Skin epidermis (tissue), 12 donors: Measurements from ENCODE around the gene SMIM24.
"Not testable (repeated sequence)": the region's sequence is repeated elsewhere in the genome, so short reads cannot be mapped to it uniquely, and the experiment has no call there.

Experiments
- H3K27ac ChIP-seq, 21 experiments: fragments of 200-600 bp; sonication (generic) in 11 of 21; one replicate each; pipeline ENCODE4 v1.5.0; 2020; ENCODE audit warnings: mild to moderate bottlenecking in 3 of 21, inconsistent platforms in 2 of 21, moderate library complexity in 2 of 21
- H3K4me3 ChIP-seq, 7 experiments: fragments of 200-600 bp; sonication (generic) in 2 of 7; one replicate each; pipeline ENCODE4 v1.5.0; 2020; ENCODE audit warnings: inconsistent platforms in 2 of 7, mild to moderate bottlenecking in 2 of 7, moderate library complexity in 1 of 7

Gene SMIM24

GRCh38 chr19:3516675-3517207, 36.4 kb upstream of the SMIM24 start:
- Histone ChIP-seq H3K27ac (no peak overlapping the region), H3K4me3 (no peak overlapping the region)

GRCh38 chr19:3515891-3516422, 35.6 kb upstream of the SMIM24 start:
- Histone ChIP-seq H3K27ac (peak overlapping the region in 1 of 21 experiments; percentile 19), H3K4me3 (no peak overlapping the region)

GRCh38 chr19:3514930-3515329, 34.6 kb upstream of the SMIM24 start:
- Histone ChIP-seq H3K27ac (no peak overlapping the region), H3K4me3 (no peak overlapping the region)

GRCh38 chr19:3513229-3514140, 33.2 kb upstream of the SMIM24 start:
- no peak overlapping the region for H3K4me3 ChIP-seq

GRCh38 chr19:3512562-3513228, 32.4 kb upstream of the SMIM24 start:
- Histone ChIP-seq H3K4me3 (no peak overlapping the region), H3K27ac (no peak overlapping the region)

More at GRCh38 chr19:3513229-3514140, 33.2 kb upstream of the SMIM24 start:
- no peak overlapping the region for H3K27ac ChIP-seq

- no peak overlapping the region for H3K4me3 ChIP-seq
- no peak overlapping the region for H3K27ac ChIP-seq
Measured at GRCh38 chr19:3511506-3512251, 31.4 kb upstream of the SMIM24 start.

- Histone ChIP-seq H3K4me3 (no peak overlapping the region), H3K27ac (no peak overlapping the region)
Measured at GRCh38 chr19:3510727-3511126, 30.4 kb upstream of the SMIM24 start.

- H3K4me3 ChIP-seq = no peak overlapping the region
- H3K27ac ChIP-seq = peak overlapping the region in 1 of 21 experiments; percentile 48
Measured at GRCh38 chr19:3509566-3509989, 29.3 kb upstream of the SMIM24 start.

GRCh38 chr19:3508771-3509535, 28.6 kb upstream of the SMIM24 start:
- H3K4me3 ChIP-seq = no peak overlapping the region
- H3K27ac ChIP-seq = peak overlapping the region in 3 of 21 experiments; percentile 28 to 54 (median 48)

GRCh38 chr19:3508121-3508661, 27.9 kb upstream of the SMIM24 start:
- H3K4me3 ChIP-seq = not testable (repeated sequence)
- peak overlapping the region in 3 of 21 experiments; percentile 28 to 98 (median 48) for H3K27ac ChIP-seq

- H3K27ac ChIP-seq = peak overlapping the region in 20 of 21 experiments; percentile 84 to 99 (median 96)
- peak overlapping the region; percentile 78 to 100 (median 99) for H3K4me3 ChIP-seq
Measured at GRCh38 chr19:3507371-3508120, 27.2 kb upstream of the SMIM24 start.

GRCh38 chr19:3506384-3507340, 26.3 kb upstream of the SMIM24 start:
- Histone ChIP-seq H3K4me3 (peak overlapping the region; percentile 78 to 100 (median 99)), H3K27ac (peak overlapping the region; percentile 84 to 99 (median 96))

- Histone ChIP-seq H3K4me3 (peak within 1 kb of the TSS; percentile 78 to 100 (median 99)), H3K27ac (peak within 1 kb of the TSS; percentile 85 to 99 (median 96))
Measured at GRCh38 chr19:3505598-3506383, 25.5 kb upstream of the SMIM24 start, which contains the start of gene FZR1. Gene FZR1 (plus strand): TSS chr19:3506311. CDS start chr19:3522990, 16,679 bp downstream.

GRCh38 chr19:3504735-3505134, 24.4 kb upstream of the SMIM24 start:
- no peak overlapping the region for H3K4me3 ChIP-seq
- H3K27ac ChIP-seq = peak overlapping the region in 8 of 21 experiments; percentile 80 to 98 (median 96)

GRCh38 chr19:3503036-3503572, 22.8 kb upstream of the SMIM24 start:
- Histone ChIP-seq H3K4me3 (no peak overlapping the region), H3K27ac (no peak overlapping the region)
